SU-DHL-6 (cell line): ENCODE measurements around the gene CACNA1B.

Experiments
- H2AFZ ChIP-seq: fragments of 200-600 bp; sonication (generic); 2 replicates; pipeline ENCODE4 v1.6.1; 2014; ENCODE audit warnings: low read depth, mild to moderate bottlenecking, moderate library complexity, mixed read lengths, antibody characterized with exemption, low read length; ENCODE audit not compliant: severe bottlenecking
- H3F3A ChIP-seq: fragments of 200-600 bp; shearing (Covaris generic); 2 replicates; pipeline ENCODE4 v1.6.0; 2016; ENCODE audit warnings: antibody characterized with exemption, mild to moderate bottlenecking; ENCODE audit not compliant: insufficient read depth
- H3K27ac ChIP-seq: fragments of 200-600 bp; sonication (generic); 2 replicates; pipeline ENCODE4 v1.5.1; 2016; ENCODE audit warnings: low read depth, mild to moderate bottlenecking, low read length, moderate library complexity, mixed read lengths
- H3K27me3 ChIP-seq: fragments of 200-600 bp; sonication (generic), shearing (Covaris generic); 2 replicates; pipeline ENCODE4 v1.6.0; 2014; ENCODE audit warnings: mild to moderate bottlenecking, low read length
- H3K36me3 ChIP-seq: fragments of 200-600 bp; sonication (generic); 2 replicates; pipeline ENCODE4 v1.6.1; 2014; ENCODE audit warnings: mild to moderate bottlenecking, low read length, mixed read lengths
- H3K4me2 ChIP-seq: fragments of 300-600, 200-600 bp; shearing (Covaris generic), sonication (generic); 2 replicates; pipeline ENCODE4 v1.6.0; 2014; ENCODE audit warnings: low read length, low read depth, mild to moderate bottlenecking; ENCODE audit not compliant: poor library complexity, severe bottlenecking
- H3K4me3 ChIP-seq: fragments of 200-600 bp; sonication (generic); 2 replicates; pipeline ENCODE4 v1.5.1; 2014; ENCODE audit warnings: antibody characterized with exemption, low read length, mild to moderate bottlenecking, mixed read lengths; ENCODE audit not compliant: insufficient read depth, poor library complexity, severe bottlenecking
- H3K79me2 ChIP-seq: fragments of 200-600 bp; sonication (generic); 2 replicates; pipeline ENCODE4 v1.6.1; 2014; ENCODE audit warnings: mild to moderate bottlenecking, low read length, moderate library complexity; ENCODE audit not compliant: insufficient read depth
- H3K9ac ChIP-seq: fragments of 200-600 bp; sonication (generic); 2 replicates; pipeline ENCODE4 v1.7.0; 2014; ENCODE audit warnings: mild to moderate bottlenecking, low read length
- H3K9me2 ChIP-seq: fragments of 200-600 bp; sonication (generic); replicated peaks from 2 replicates; pipeline ENCODE4 v1.6.1; 2014; ENCODE audit warnings: low read length; ENCODE audit not compliant: insufficient read depth
- H3K9me3 ChIP-seq: fragments of 200-600 bp; sonication (generic); 2 replicates; pipeline ENCODE4 v1.6.1; 2014; ENCODE audit warnings: low read length, mixed read lengths; ENCODE audit not compliant: insufficient read depth
- H4K20me1 ChIP-seq: fragments of 200-600 bp; sonication (generic); 2 replicates; pipeline ENCODE4 v1.6.1; 2014; ENCODE audit warnings: low read depth, mild to moderate bottlenecking, antibody characterized with exemption, low read length, moderate library complexity, mixed read lengths
- EZH2phosphoT487 ChIP-seq: fragments of 200-600 bp; sonication (generic), shearing (Covaris generic); conservative IDR thresholded peaks from 2 replicates; pipeline ENCODE4 v1.6.1; 2018; ENCODE audit warnings: mild to moderate bottlenecking, antibody characterized with exemption, low read length, moderate library complexity, mixed read lengths
- TF ChIP-seq, protein P1 (sequence below): fragments of 200-600 bp; sonication (generic); IDR thresholded peaks from one replicate; pipeline ENCODE4 v1.5.1; 2017; ENCODE audit warnings: antibody characterized with exemption, mild to moderate bottlenecking, low read length, moderate library complexity; ENCODE audit not compliant: insufficient read depth, poor library complexity, severe bottlenecking

The CACNA1B gene

DNA sequence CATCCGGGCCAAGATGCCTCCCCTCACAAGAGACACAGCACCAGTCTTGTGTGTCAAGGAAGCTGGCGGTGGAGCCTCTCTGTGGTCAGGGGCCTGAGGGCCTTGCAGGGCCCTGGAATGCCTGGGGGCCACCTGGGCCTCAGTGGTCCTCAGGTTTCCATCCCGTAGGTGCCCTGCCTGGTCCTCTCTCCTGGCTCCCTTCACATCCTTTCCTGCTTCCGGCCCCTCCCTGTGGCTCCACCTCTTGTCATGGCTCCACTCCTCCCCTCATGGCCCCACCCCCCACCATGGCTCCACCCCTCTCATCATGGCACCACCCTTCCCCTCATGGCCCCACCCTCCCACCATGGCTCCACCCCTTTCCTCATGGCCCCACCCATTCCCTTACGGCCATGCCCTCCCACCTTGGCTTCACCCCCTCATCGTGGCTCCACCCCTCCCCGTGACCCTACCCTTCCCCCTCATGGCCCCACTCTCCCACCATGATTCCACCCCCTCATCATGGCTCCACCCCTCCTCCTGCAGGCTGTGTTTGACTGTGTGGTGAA lies 175.8 kb downstream of the CACNA1B start:
- H3K9me2 ChIP-seq, result no peaks in the 10 kb centered on the region
- no peaks in the 10 kb centered on the region for H3K9me3 ChIP-seq
- no peaks in the 10 kb centered on the region for H3F3A ChIP-seq
- H3K79me2 ChIP-seq, result no peaks in the 10 kb centered on the region
- H3K9ac ChIP-seq, result no peak overlapping the region
- no peak overlapping the region for H3K27ac ChIP-seq
- H3K4me2 ChIP-seq, result no peak overlapping the region
- no peaks in the 10 kb centered on the region for H3K27me3 ChIP-seq
- no peak overlapping the region for H2AFZ ChIP-seq
- no peaks in the 10 kb centered on the region for H3K36me3 ChIP-seq
- no peak overlapping the region for H3K4me3 ChIP-seq
- no peak for TF ChIP-seq EZH2phosphoT487
- TF ChIP-seq, protein P1, sequence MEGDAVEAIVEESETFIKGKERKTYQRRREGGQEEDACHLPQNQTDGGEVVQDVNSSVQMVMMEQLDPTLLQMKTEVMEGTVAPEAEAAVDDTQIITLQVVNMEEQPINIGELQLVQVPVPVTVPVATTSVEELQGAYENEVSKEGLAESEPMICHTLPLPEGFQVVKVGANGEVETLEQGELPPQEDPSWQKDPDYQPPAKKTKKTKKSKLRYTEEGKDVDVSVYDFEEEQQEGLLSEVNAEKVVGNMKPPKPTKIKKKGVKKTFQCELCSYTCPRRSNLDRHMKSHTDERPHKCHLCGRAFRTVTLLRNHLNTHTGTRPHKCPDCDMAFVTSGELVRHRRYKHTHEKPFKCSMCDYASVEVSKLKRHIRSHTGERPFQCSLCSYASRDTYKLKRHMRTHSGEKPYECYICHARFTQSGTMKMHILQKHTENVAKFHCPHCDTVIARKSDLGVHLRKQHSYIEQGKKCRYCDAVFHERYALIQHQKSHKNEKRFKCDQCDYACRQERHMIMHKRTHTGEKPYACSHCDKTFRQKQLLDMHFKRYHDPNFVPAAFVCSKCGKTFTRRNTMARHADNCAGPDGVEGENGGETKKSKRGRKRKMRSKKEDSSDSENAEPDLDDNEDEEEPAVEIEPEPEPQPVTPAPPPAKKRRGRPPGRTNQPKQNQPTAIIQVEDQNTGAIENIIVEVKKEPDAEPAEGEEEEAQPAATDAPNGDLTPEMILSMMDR, result no peak
- no peaks in the 10 kb centered on the region for H4K20me1 ChIP-seq

DNA sequence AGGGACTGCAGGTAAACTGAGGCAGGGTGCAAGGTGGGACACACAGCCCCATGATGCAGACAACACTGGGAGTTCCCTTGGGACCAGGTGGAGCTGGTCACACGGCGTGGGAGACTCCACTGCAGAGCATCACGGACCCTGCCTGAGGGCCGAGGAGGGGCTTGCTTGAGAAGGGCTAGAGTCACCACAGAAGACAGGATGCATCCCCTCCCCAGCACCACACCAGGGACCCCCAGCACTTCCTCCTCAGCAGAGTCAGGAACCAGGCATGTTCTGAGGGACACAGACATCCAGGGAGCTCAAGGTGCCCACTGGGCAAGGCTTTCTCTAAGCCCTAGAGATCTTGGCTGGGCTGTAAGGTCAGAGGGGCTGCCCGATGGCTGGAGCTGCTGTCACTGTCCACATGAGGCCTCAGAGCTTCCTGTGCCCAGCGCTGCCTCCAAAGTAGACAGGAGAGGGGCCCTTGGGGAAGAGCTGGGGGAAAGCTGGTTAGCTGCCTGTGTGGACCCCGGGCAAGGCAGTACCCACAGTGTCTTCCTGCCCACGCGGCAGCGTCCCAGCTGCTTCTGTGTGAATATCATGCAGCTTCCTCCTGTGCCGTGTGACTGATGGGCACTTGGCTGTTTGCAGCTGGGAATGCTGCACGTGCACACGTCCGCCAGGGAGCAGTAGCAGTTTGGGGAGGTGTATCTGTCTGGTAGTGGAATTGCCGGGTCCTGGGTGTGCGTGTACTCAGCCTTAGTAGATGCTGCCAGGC lies 176.6 kb downstream of the CACNA1B start:
- Histone ChIP-seq H3K27me3 (no peaks in the 10 kb centered on the region), H3K27ac (no peak overlapping the region), H3K79me2 (no peaks in the 10 kb centered on the region), H4K20me1 (no peaks in the 10 kb centered on the region), H3K4me3 (no peak overlapping the region), H3K9ac (no peak overlapping the region), H3K4me2 (no peak overlapping the region), H3K9me3 (no peaks in the 10 kb centered on the region), H3F3A (no peaks in the 10 kb centered on the region), H3K36me3 (no peaks in the 10 kb centered on the region), H3K9me2 (no peaks in the 10 kb centered on the region), H2AFZ (no peak overlapping the region)
- TF ChIP-seq, protein P1, result no peak
- no peak for TF ChIP-seq EZH2phosphoT487

DNA sequence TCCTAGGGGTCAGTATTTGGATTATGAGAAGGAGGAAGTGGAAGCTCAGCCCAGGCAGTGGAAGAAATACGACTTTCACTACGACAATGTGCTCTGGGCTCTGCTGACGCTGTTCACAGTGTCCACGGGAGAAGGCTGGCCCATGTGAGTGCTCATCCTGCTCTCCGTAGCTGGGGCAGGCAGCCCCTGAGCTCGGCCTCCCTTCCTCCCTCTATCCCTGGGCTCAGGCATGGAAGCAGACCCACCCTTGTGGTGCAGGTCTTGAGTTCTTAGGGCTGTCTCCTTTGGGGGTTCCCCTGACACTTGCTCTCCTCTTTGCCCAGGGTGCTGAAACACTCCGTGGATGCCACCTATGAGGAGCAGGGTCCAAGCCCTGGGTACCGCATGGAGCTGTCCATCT lies 180.1 kb downstream of the CACNA1B start:
- TF ChIP-seq, protein P1, result no peak
- no peak for TF ChIP-seq EZH2phosphoT487

More for the DNA sequence above, 180.1 kb downstream of the CACNA1B start:
- Histone ChIP-seq H3K9ac (no peak overlapping the region), H2AFZ (no peak overlapping the region), H3K27me3 (no peaks in the 10 kb centered on the region), H3K4me3 (no peak overlapping the region), H3K79me2 (no peaks in the 10 kb centered on the region), H4K20me1 (no peaks in the 10 kb centered on the region), H3K4me2 (no peak overlapping the region), H3K9me2 (no peaks in the 10 kb centered on the region), H3F3A (no peaks in the 10 kb centered on the region), H3K27ac (no peak overlapping the region), H3K9me3 (no peaks in the 10 kb centered on the region), H3K36me3 (no peaks in the 10 kb centered on the region)
